Loucy (cell line): ENCODE data around the gene STYXL2.

Experiments
- H2AFZ ChIP-seq: fragments of 200-600 bp; sonication (generic); 2 replicates; pipeline ENCODE4 v1.6.0; 2016; ENCODE audit warnings: antibody characterized with exemption, mild to moderate bottlenecking, low read length, moderate library complexity
- H3F3A ChIP-seq: fragments of 200-600 bp; 2 replicates; pipeline ENCODE4 v1.6.0; 2016; ENCODE audit warnings: antibody characterized with exemption, low read depth, mild to moderate bottlenecking
- H3K27me3 ChIP-seq: fragments of 200-600 bp; sonication (generic); 2 replicates; pipeline ENCODE4 v1.6.1; 2014; ENCODE audit warnings: low read length, mild to moderate bottlenecking; ENCODE audit not compliant: insufficient read depth, poor library complexity, severe bottlenecking
- H3K36me3 ChIP-seq: fragments of 200-600 bp; sonication (generic); 2 replicates; pipeline ENCODE4 v1.6.1; 2016; ENCODE audit warnings: low read length; ENCODE audit not compliant: insufficient read depth
- H3K4me1 ChIP-seq: fragments of 200-600 bp; sonication (generic); 2 replicates; pipeline ENCODE4 v1.5.1; 2014; ENCODE audit warnings: low read length, mild to moderate bottlenecking; ENCODE audit not compliant: insufficient read depth, poor library complexity, severe bottlenecking
- H3K4me2 ChIP-seq: fragments of 200-600 bp; sonication (generic); 2 replicates; pipeline ENCODE4 v1.6.0; 2014; ENCODE audit warnings: antibody characterized with exemption, low read length, low read depth, mild to moderate bottlenecking; ENCODE audit not compliant: poor library complexity, severe bottlenecking
- H3K4me3 ChIP-seq: fragments of 200-600 bp; sonication (generic); 2 replicates; pipeline ENCODE4 v1.5.1; 2014; ENCODE audit warnings: low read length, mild to moderate bottlenecking, mixed read lengths; ENCODE audit not compliant: poor library complexity, severe bottlenecking
- H3K79me2 ChIP-seq: fragments of 200-600 bp; sonication (generic); 2 replicates; pipeline ENCODE4 v1.6.1; 2014; ENCODE audit warnings: low read length; ENCODE audit not compliant: insufficient read depth
- H3K9ac ChIP-seq: fragments of 200-600 bp; sonication (generic); 2 replicates; pipeline ENCODE4 v1.6.0; 2014; ENCODE audit warnings: mild to moderate bottlenecking, low read depth, low read length, moderate library complexity; ENCODE audit not compliant: poor library complexity, severe bottlenecking
- H3K9me2 ChIP-seq: fragments of 200-600 bp; sonication (generic); replicated peaks from 2 replicates; pipeline ENCODE4 v1.6.1; 2016; ENCODE audit warnings: low read depth, low read length, mixed read lengths
- H3K9me3 ChIP-seq: fragments of 200-600 bp; sonication (generic); 2 replicates; pipeline ENCODE4 v1.6.1; 2014; ENCODE audit warnings: mild to moderate bottlenecking, antibody characterized with exemption, low read length, low read depth; ENCODE audit not compliant: insufficient read depth
- H4K20me1 ChIP-seq: fragments of 200-600 bp; sonication (generic); 2 replicates; pipeline ENCODE4 v1.6.0; 2014; ENCODE audit warnings: antibody characterized with exemption, low read length, mild to moderate bottlenecking; ENCODE audit not compliant: insufficient read depth, poor library complexity, severe bottlenecking
- CTCF ChIP-seq: fragments of 200-600 bp; sonication (generic); conservative IDR thresholded peaks from 2 replicates; pipeline ENCODE4 v1.5.1; 2014; ENCODE audit warnings: mild to moderate bottlenecking, antibody characterized with exemption, low read length
- EZH2phosphoT487 ChIP-seq: fragments of 200-600 bp; IDR thresholded peaks from 2 replicates; pipeline ENCODE4 v1.6.1; 2018; ENCODE audit warnings: antibody characterized with exemption, mild to moderate bottlenecking, moderate library complexity, borderline replicate concordance

The STYXL2 gene

GRCh38 chr1:167092653-167093052, 1.2 kb upstream of the STYXL2 start:
- H3K9me3 ChIP-seq: no peaks in the 10 kb centered on the region
- H3F3A ChIP-seq: peaks cover 8% of the 10 kb centered on the region
- H3K27me3 ChIP-seq: no peaks in the 10 kb centered on the region
- no peak overlapping the region for H3K9ac ChIP-seq
- no peak overlapping the region for H2AFZ ChIP-seq
- no peaks in the 10 kb centered on the region for H3K36me3 ChIP-seq
- peaks cover 4% of the 10 kb centered on the region for H4K20me1 ChIP-seq
- H3K4me1 ChIP-seq: peaks cover 80% of the 10 kb centered on the region
- no peak overlapping the region for H3K4me3 ChIP-seq
- H3K9me2 ChIP-seq: no peaks in the 10 kb centered on the region
- H3K4me2 ChIP-seq: no peak overlapping the region
- H3K79me2 ChIP-seq: peaks cover 27% of the 10 kb centered on the region
- TF ChIP-seq CTCF (no peak), EZH2phosphoT487 (no peak)

- no peak overlapping the region for H3K4me3 ChIP-seq
- H3K4me2 ChIP-seq: peak overlapping the region; percentile 55
- H3K36me3 ChIP-seq: no peaks in the 10 kb centered on the region
- no peaks in the 10 kb centered on the region for H3K9me2 ChIP-seq
- H3K4me1 ChIP-seq: peaks cover 60% of the 10 kb centered on the region
- no peaks in the 10 kb centered on the region for H3K27me3 ChIP-seq
- H3K9me3 ChIP-seq: no peaks in the 10 kb centered on the region
- no peak for TF ChIP-seq CTCF
- no peak for TF ChIP-seq EZH2phosphoT487
- peak overlapping the region; percentile 7 for H3K9ac ChIP-seq
- H3F3A ChIP-seq: peaks cover 8% of the 10 kb centered on the region
- H4K20me1 ChIP-seq: no peaks in the 10 kb centered on the region
- H3K79me2 ChIP-seq: peaks cover 7% of the 10 kb centered on the region
- no peak overlapping the region for H2AFZ ChIP-seq
Measured at GRCh38 chr1:167094690-167095089, 815 bp downstream of the STYXL2 start.

GRCh38 chr1:167095368-167095767, 1.5 kb downstream of the STYXL2 start:
- no peaks in the 10 kb centered on the region for H3K9me2 ChIP-seq
- peaks cover under 1% of the 10 kb centered on the region; the same call in 1 of the 2 replicates for H3K79me2 ChIP-seq
- no peaks in the 10 kb centered on the region for H3K36me3 ChIP-seq
- peaks cover 8% of the 10 kb centered on the region for H3F3A ChIP-seq
- no peak for TF ChIP-seq CTCF
- no peak for TF ChIP-seq EZH2phosphoT487
- no peaks in the 10 kb centered on the region for H3K9me3 ChIP-seq
- H3K4me1 ChIP-seq: peaks cover 57% of the 10 kb centered on the region
- no peak overlapping the region for H2AFZ ChIP-seq
- H4K20me1 ChIP-seq: no peaks in the 10 kb centered on the region
- H3K4me2 ChIP-seq: peak overlapping the region; percentile 55
- H3K27me3 ChIP-seq: no peaks in the 10 kb centered on the region
- peak overlapping the region; percentile 7 for H3K9ac ChIP-seq
- H3K4me3 ChIP-seq: peak overlapping the region; percentile 25
